ENCODE measurements around the gene PPP2R3B. TPM values are rescaled to one million over a fixed set of nuclear protein-coding genes. Genes with fewer than 3 reads are reported as not detected.

PPP2R3B gene
- total and polyA plus RNA-seq, 2 of the 4 experiments (the other 2 are of a cell fraction) = 13.2 to 13.3 TPM

- H4K5ac ChIP-seq (ENCODE audit: low read depth, low read length) = no peak overlapping the region
- H4K8ac ChIP-seq (ENCODE audit: low read depth in 2 of 2, low read length in 2 of 2) = no peak overlapping the region
- H2AK5ac ChIP-seq (ENCODE audit: low read depth, low read length) = no peak overlapping the region
- DNase-seq = no peak
- intact Hi-C loops (cut with micrococcal nuclease) = no loop called here
- no peak overlapping the region for H3K27ac ChIP-seq (ENCODE audit: insufficient read depth, low read length)
- H4K20me1 ChIP-seq (ENCODE audit: insufficient read depth, low read length) = no peaks in the 10 kb centered on the region; the same call in 1 of the 2 replicates
- ChIA-PET CTCF (no interaction called here), POLR2A (ENCODE audit: unreplicated experiment) (no interaction called here)
- no peak overlapping the region for H4K91ac ChIP-seq (ENCODE audit: insufficient read depth, low read depth, low read length)
- H3K14ac ChIP-seq (replicated peaks; ENCODE audit: low read depth, low read length) = no peak overlapping the region
- H3K36me3 ChIP-seq (ENCODE audit: control insufficient read depth, insufficient read depth, low read length) = peaks cover 14% of the 10 kb centered on the region; the same call in 1 of the 2 replicates
- TF ChIP-seq USF2 (IDR thresholded peaks at IDR 0.05; ENCODE audit: low read depth, low read length) = no peak
- TF ChIP-seq FOS (IDR thresholded peaks at IDR 0.05; ENCODE audit: low read depth, low read length) = no peak
- no peak for TF ChIP-seq MAZ (IDR thresholded peaks at IDR 0.05; ENCODE audit: borderline replicate concordance, low read depth, low read length)
- no peak for TF ChIP-seq RFX5 (IDR thresholded peaks at IDR 0.05; ENCODE audit: low read depth, low read length)
- TF ChIP-seq RAD21 (IDR thresholded peaks at IDR 0.05; ENCODE audit: low read length) = no peak
- TF ChIP-seq NFE2L2 (IDR thresholded peaks at IDR 0.05; ENCODE audit: low read depth, low read length) = no peak
- no peak for TF ChIP-seq ELK1 (IDR thresholded peaks at IDR 0.05; ENCODE audit: borderline replicate concordance, low read depth, low read length)
- no peak overlapping the region for H3K4ac ChIP-seq (ENCODE audit: low read depth, low read length)
- WGBS, 2 experiments (ENCODE audit: extremely low coverage in 2 of 2, insufficient read length in 1 of 2) = 93% methylated on average over 10 of the region's 26 CpGs; no CpG with 5 or more reads in 1 of the 2 experiments
- no peaks in the 10 kb centered on the region for H3K27me3 ChIP-seq (ENCODE audit: control insufficient read depth, insufficient read depth, low read length)
- no peak overlapping the region for H2BK20ac ChIP-seq (ENCODE audit: low read depth, low read length)
- 0 out of 4 replicates have a peak, but pooled peaks cover 0 to 5% of the 10 kb centered on the region in 2 experiments for H3K79me1 ChIP-seq (ENCODE audit: low read depth in 1 of 2, low read length in 2 of 2)
- no peak overlapping the region for H2BK5ac ChIP-seq (ENCODE audit: low read depth, low read length, poor library complexity, severe bottlenecking)
- no peak overlapping the region for H2AFZ ChIP-seq (replicated peaks; ENCODE audit: low read length, poor library complexity)
- H3K23ac ChIP-seq (ENCODE audit: low read depth, low read length) = no peak overlapping the region
- no peak for ATAC-seq (ENCODE audit: low read depth)
- H3K4me1 ChIP-seq (ENCODE audit: control insufficient read depth, insufficient read depth, low read length) = no peaks in the 10 kb centered on the region
- H2AK9ac ChIP-seq (replicated peaks; ENCODE audit: low read depth, low read length, poor library complexity) = no peak overlapping the region
- no peak overlapping the region for H2BK15ac ChIP-seq (ENCODE audit: low read depth, low read length)
- H2BK120ac ChIP-seq (ENCODE audit: low read depth, low read length) = no peak overlapping the region
- H3K56ac ChIP-seq (ENCODE audit: extremely low read depth, insufficient read depth, low read length) = no peak overlapping the region
- dilution Hi-C loops (cut with HindIII; ENCODE audit: low sequenced_read_pairs, unreplicated experiment) = no loop called here
- H3K9ac ChIP-seq (ENCODE audit: low read depth, low read length) = no peak overlapping the region
- no peak overlapping the region for H3K4me3 ChIP-seq (ENCODE audit: insufficient read depth, low read depth, low read length)
- H3K18ac ChIP-seq (ENCODE audit: low read depth, low read length) = no peak overlapping the region
- no peaks in the 10 kb centered on the region for H3K9me1 ChIP-seq (ENCODE audit: insufficient read depth, low read length)
- in situ Hi-C loops (cut with MboI; ENCODE audit: low sequenced_read_pairs) = no loop called here
- peaks cover 28% of the 10 kb centered on the region for H3K9me3 ChIP-seq (ENCODE audit: control insufficient read depth, insufficient read depth, low read length)
- H3K4me2 ChIP-seq (ENCODE audit: low read depth, low read length) = no peak overlapping the region
- no TSS peak for BruUV-seq (replicated peaks)
These were observed 26.1 kb downstream of the PPP2R3B start for GRCh38 chrX:360496-361150.
